Astrocyte of the spinal cord (primary cell): ENCODE measurements around the gene FAS.

Experiments used
- DNase-seq: peaks from one replicate; pipeline ENCODE4 v3.0.0; 2011; ENCODE audit warnings: low read depth, low spot score
- H3K4me3 ChIP-seq: 2 replicates; pipeline ENCODE4 v1.5.1; 2011; ENCODE audit warnings: low read depth, mild to moderate bottlenecking, low read length, moderate library complexity
- CTCF ChIP-seq: IDR thresholded peaks from 2 replicates; pipeline ENCODE4 v1.5.1; 2012; ENCODE audit warnings: low read depth, mild to moderate bottlenecking, low read length, inconsistent platforms
- in situ Hi-C: cut with HindIII; loops from 2 replicates; pipeline ENCODE4 v1.10.0; 2017; ENCODE audit warnings: low sequenced_read_pairs

FAS gene

DNA sequence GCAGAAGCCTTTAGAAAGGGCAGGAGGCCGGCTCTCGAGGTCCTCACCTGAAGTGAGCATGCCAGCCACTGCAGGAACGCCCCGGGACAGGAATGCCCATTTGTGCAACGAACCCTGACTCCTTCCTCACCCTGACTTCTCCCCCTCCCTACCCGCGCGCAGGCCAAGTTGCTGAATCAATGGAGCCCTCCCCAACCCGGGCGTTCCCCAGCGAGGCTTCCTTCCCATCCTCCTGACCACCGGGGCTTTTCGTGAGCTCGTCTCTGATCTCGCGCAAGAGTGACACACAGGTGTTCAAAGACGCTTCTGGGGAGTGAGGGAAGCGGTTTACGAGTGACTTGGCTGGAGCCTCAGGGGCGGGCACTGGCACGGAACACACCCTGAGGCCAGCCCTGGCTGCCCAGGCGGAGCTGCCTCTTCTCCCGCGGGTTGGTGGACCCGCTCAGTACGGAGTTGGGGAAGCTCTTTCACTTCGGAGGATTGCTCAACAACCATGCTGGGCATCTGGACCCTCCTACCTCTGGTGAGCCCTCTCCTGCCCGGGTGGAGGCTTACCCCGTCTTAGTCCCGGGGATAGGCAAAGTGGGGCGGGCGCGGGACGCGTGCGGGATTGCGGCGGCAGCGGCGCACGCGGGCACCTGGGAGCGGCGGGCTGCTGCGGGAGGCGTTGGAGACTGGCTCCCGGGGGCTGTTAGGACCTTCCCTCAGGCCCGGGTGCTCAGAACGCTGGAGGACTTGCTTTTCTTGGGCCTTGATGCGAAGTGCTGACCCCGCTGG, at the start of gene FAS:
FAS (plus strand) TSS at position 415 of the 777 bp plus-strand sequence; CDS start at position 494, 79 bp downstream.
- peak within 1 kb of the TSS; percentile 90 for H3K4me3 ChIP-seq
- DNase-seq = peak; percentile 64
- no peak for TF ChIP-seq CTCF
- in situ Hi-C loops = no loop called here

- in situ Hi-C loops = no loop called here
- TF ChIP-seq CTCF = no peak
- no peak overlapping the region for H3K4me3 ChIP-seq
- DNase-seq = no peak
Measured at GRCh38 chr10:88941026-88941425, 49.6 kb upstream of the FAS start.

- TF ChIP-seq CTCF = no peak
- DNase-seq = no peak
- in situ Hi-C loops = no loop called here
- no peak overlapping the region for H3K4me3 ChIP-seq
Measured at GRCh38 chr10:88943778-88944177, 46.8 kb upstream of the FAS start.

DNA sequence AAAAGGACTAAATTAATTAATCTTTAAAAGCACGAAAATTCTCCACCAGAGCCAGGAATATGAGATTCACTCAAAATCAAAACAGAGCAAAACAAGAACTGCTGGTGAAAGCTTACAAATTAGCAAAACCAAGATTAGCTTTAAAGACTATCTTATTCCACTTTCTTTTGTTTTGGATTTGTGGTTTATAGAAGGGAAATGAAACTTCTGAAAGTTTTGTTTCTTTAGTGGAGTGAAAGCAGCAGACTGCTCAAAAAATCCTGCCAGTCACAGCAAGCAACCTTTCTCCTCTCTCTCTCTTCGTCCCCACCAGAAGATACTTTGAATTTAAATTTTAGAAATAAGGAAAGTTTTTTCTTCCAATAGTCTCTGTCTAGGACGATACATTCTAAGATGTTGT, 45.8 kb upstream of the FAS start:
- no peak overlapping the region for H3K4me3 ChIP-seq
- no peak for TF ChIP-seq CTCF
- DNase-seq = no peak
- in situ Hi-C loops = no loop called here

DNA sequence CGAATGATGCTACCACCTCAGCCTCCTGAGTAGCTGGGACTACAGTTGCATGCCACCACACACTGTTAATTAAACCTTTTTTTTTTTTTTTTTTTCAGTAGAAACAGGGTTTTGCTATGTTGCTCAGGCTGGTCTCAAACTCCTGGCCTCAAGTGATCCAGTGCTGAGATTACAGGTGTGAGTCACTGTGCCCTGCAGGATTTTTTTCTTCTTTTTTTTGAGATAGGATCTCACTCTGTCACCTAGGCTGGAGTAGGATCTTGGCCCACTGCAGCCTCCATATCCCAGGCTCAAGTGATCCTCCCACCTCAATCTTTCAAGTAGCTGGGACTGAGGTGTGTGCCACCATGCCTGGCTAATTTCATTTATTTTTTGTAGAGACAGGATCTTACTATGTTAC, 44.4 kb upstream of the FAS start:
- DNase-seq = no peak
- TF ChIP-seq CTCF = no peak
- no peak overlapping the region for H3K4me3 ChIP-seq
- in situ Hi-C loops = no loop called here

GRCh38 chr10:88946965-88947590, 43.5 kb upstream of the FAS start:
- no peak overlapping the region for H3K4me3 ChIP-seq
- in situ Hi-C loops = no loop called here
- TF ChIP-seq CTCF = no peak
- DNase-seq = no peak
